GM23338 (cell line): Measurements from ENCODE around the gene EDEM2. TPM values are rescaled to one million over a fixed set of nuclear protein-coding genes. Genes with fewer than 3 reads are reported as not detected.
"Not testable (repeated sequence)": the region's sequence is repeated elsewhere in the genome, so short reads cannot be mapped to it uniquely, and the experiment has no call there.

Experiments used
- ATAC-seq: fragments of 200-7000 bp; cut with Tn5 transposase; 3 replicates; pipeline ENCODE4 v1.9.1; 2020
- DNase-seq: peaks from one replicate; pipeline ENCODE4 v3.0.0-alpha.2; 2015; ENCODE audit warnings: low spot score
- H2AFZ ChIP-seq: fragments of 200-600 bp; sonication (generic); 2 replicates; pipeline ENCODE4 v1.8.0; 2016; ENCODE audit warnings: antibody characterized with exemption, mild to moderate bottlenecking, moderate library complexity
- H3F3A ChIP-seq: fragments of 200-600 bp; sonication (generic); replicated peaks from 2 replicates; pipeline ENCODE4 v1.8.0; 2017; ENCODE audit warnings: antibody characterized with exemption, mixed run types, low read depth
- H3K27ac ChIP-seq: fragments of 200-600 bp; sonication (generic); 2 replicates; pipeline ENCODE4 v1.6.1; 2016; ENCODE audit warnings: low read depth
- H3K27me3 ChIP-seq: fragments of 200-600 bp; sonication (generic); 2 replicates; pipeline ENCODE4 v1.8.0; 2016; ENCODE audit warnings: mild to moderate bottlenecking, mixed run types, moderate library complexity; ENCODE audit not compliant: insufficient read depth
- H3K36me3 ChIP-seq: fragments of 200-600 bp; sonication (generic); 2 replicates; pipeline ENCODE4 v1.8.0; 2016; ENCODE audit warnings: mild to moderate bottlenecking; ENCODE audit not compliant: insufficient read depth
- H3K4me1 ChIP-seq: fragments of 200-600 bp; sonication (generic); 2 replicates; pipeline ENCODE4 v1.8.0; 2016; ENCODE audit warnings: mild to moderate bottlenecking, moderate library complexity; ENCODE audit not compliant: insufficient read depth
- H3K4me2 ChIP-seq: fragments of 200-600 bp; sonication (generic); 2 replicates; pipeline ENCODE4 v1.7.1; 2017; ENCODE audit warnings: mixed run types
- H3K4me3 ChIP-seq: fragments of 200-600 bp; sonication (generic); 2 replicates; pipeline ENCODE4 v1.6.1; 2016; ENCODE audit warnings: mixed run types
- H3K79me2 ChIP-seq: fragments of 200-600 bp; sonication (generic); replicated peaks from 2 replicates; pipeline ENCODE4 v1.8.0; 2017; ENCODE audit warnings: mild to moderate bottlenecking; ENCODE audit not compliant: insufficient read depth
- H3K9me2 ChIP-seq: fragments of 200-600 bp; sonication (generic); 2 replicates; pipeline ENCODE4 v1.8.0; 2017; ENCODE audit not compliant: insufficient read depth
- H4K20me1 ChIP-seq: fragments of 200-600 bp; sonication (generic); replicated peaks from 2 replicates; pipeline ENCODE4 v1.8.0; 2017; ENCODE audit warnings: mild to moderate bottlenecking; ENCODE audit not compliant: insufficient read depth
- H3K27ac Mint-ChIP-seq: 2 replicates; pipeline ENCODE4 v1.8.0; 2020; ENCODE audit warnings: inconsistent platforms, mild to moderate bottlenecking, moderate library complexity, mixed read lengths
- H3K27me3 Mint-ChIP-seq: 3 replicates; pipeline ENCODE4 v1.8.0; 2022; ENCODE audit warnings: low read depth, mild to moderate bottlenecking, moderate library complexity, mixed read lengths, inconsistent platforms; ENCODE audit not compliant: insufficient read depth, poor library complexity
- H3K36me3 Mint-ChIP-seq: 3 replicates; pipeline ENCODE4 v1.8.0; 2021; ENCODE audit warnings: low read depth, mild to moderate bottlenecking, inconsistent platforms, moderate library complexity, mixed read lengths
- H3K4me1 Mint-ChIP-seq: 3 replicates; pipeline ENCODE4 v1.8.0; 2020; ENCODE audit warnings: mild to moderate bottlenecking, inconsistent platforms, mixed read lengths
- H3K4me3 Mint-ChIP-seq: 3 replicates; pipeline ENCODE4 v1.8.0; 2021; ENCODE audit warnings: moderate library complexity, mild to moderate bottlenecking, inconsistent platforms, mixed read lengths
- H3K9me3 Mint-ChIP-seq: 3 replicates; pipeline ENCODE4 v1.8.0; 2020; ENCODE audit warnings: moderate library complexity, mild to moderate bottlenecking, inconsistent platforms, mixed read lengths
- CREB1 ChIP-seq: fragments of 250-450 bp; sonication (Bioruptor Pico); IDR thresholded peaks from 2 replicates; pipeline ENCODE4 v1.5.0; 2020; ENCODE audit warnings: low read depth, mild to moderate bottlenecking, moderate library complexity
- ETS1 ChIP-seq: IDR thresholded peaks from 2 replicates; pipeline ENCODE4 v1.6.1; 2016; ENCODE audit warnings: antibody characterized with exemption
- EZH2 ChIP-seq: fragments of 200-600 bp; sonication (generic); IDR thresholded peaks from one replicate; pipeline ENCODE4 v1.8.0; 2017; ENCODE audit warnings: antibody characterized with exemption, mild to moderate bottlenecking, low read depth; ENCODE audit not compliant: unreplicated experiment
- EZH2phosphoT487 ChIP-seq: fragments of 200-600 bp; sonication (generic); IDR thresholded peaks from one replicate; pipeline ENCODE4 v1.8.1; 2018; ENCODE audit warnings: antibody characterized with exemption; ENCODE audit not compliant: unreplicated experiment
- JUNB ChIP-seq: IDR thresholded peaks from one replicate; pipeline ENCODE4 v1.6.1; 2016; ENCODE audit warnings: antibody characterized with exemption; ENCODE audit not compliant: unreplicated experiment
- NANOG ChIP-seq: IDR thresholded peaks from 2 replicates; pipeline ENCODE4 v1.6.1; 2016; ENCODE audit warnings: antibody characterized with exemption, borderline replicate concordance
- REST ChIP-seq: IDR thresholded peaks from one replicate; pipeline ENCODE4 v1.6.1; 2018; ENCODE audit warnings: antibody characterized with exemption; ENCODE audit not compliant: unreplicated experiment
- STAT1 ChIP-seq: IDR thresholded peaks from one replicate; pipeline ENCODE4 v1.6.1; 2016; ENCODE audit warnings: antibody characterized with exemption; ENCODE audit not compliant: unreplicated experiment
- ZNF114 ChIP-seq: fragments of 250-450 bp; sonication (Bioruptor Pico); IDR thresholded peaks from 2 replicates; pipeline ENCODE4 v1.5.0; 2020; ENCODE audit warnings: mild to moderate bottlenecking, moderate library complexity
- ZNF331 ChIP-seq: fragments of 250-450 bp; sonication (Bioruptor Pico); IDR thresholded peaks from 2 replicates; pipeline ENCODE4 v1.5.0; 2020; ENCODE audit warnings: low read depth, mild to moderate bottlenecking, moderate library complexity
- polyA plus RNA-seq: library from polyadenylated mRNA; unstranded; fragments of >200 nt; fragmentation: Nextera tagmentation; extraction: Ambion mirVana; gene quantifications from 2 replicates; pipeline ENCODE4 v1.2.1, GENCODE V29; 2016
- total RNA-seq: library from RNA; depleted of rRNA; stranded (reverse); fragments of >200 nt; shearing (Covaris generic); gene quantifications from 2 replicates; pipeline ENCODE4 v1.2.3, GENCODE V29; 2014

The EDEM2 gene
- total and polyA plus RNA-seq, 2 experiments from 2014 or later, result 13.9 to 25.3 TPM

- not testable (repeated sequence) for H3K9me3 Mint-ChIP-seq, H3K27ac ChIP-seq, H3K27me3 Mint-ChIP-seq, H4K20me1 ChIP-seq, H3K4me3 Mint-ChIP-seq, H3K27ac Mint-ChIP-seq, ATAC-seq, H3K9me2 ChIP-seq, H3K27me3 ChIP-seq, DNase-seq, H3K36me3 ChIP-seq, H3K4me2 ChIP-seq, H3K36me3 Mint-ChIP-seq, H3F3A ChIP-seq, H2AFZ ChIP-seq, H3K79me2 ChIP-seq, H3K4me3 ChIP-seq
- peaks cover 19% of the 10 kb centered on the region; the same call in 1 of the 2 replicates for H3K4me1 ChIP-seq
- peaks cover 13% of the 10 kb centered on the region for H3K4me1 Mint-ChIP-seq
Observed at GRCh38 chr20:35164531-35164930, 17.4 kb upstream of the EDEM2 start.

GRCh38 chr20:35160341-35160740 lies 13.2 kb upstream of the EDEM2 start:
- not testable (repeated sequence) for H3K4me3 Mint-ChIP-seq, DNase-seq, H3K27me3 Mint-ChIP-seq, H3K79me2 ChIP-seq, H3K27ac Mint-ChIP-seq, H3K9me3 Mint-ChIP-seq, H3F3A ChIP-seq, H3K4me2 ChIP-seq, H2AFZ ChIP-seq, H3K4me1 ChIP-seq, H3K4me3 ChIP-seq, H3K27ac ChIP-seq, H3K36me3 ChIP-seq, H3K9me2 ChIP-seq, H4K20me1 ChIP-seq, H3K27me3 ChIP-seq, H3K36me3 Mint-ChIP-seq, H3K4me1 Mint-ChIP-seq, ATAC-seq

- Histone ChIP-seq H3K4me1 (no peaks in the 10 kb centered on the region), H3K27ac (no peak overlapping the region), H3K79me2 (no peaks in the 10 kb centered on the region), H3K4me2 (no peak overlapping the region), H3F3A (no peaks in the 10 kb centered on the region), H3K27me3 (no peaks in the 10 kb centered on the region), H2AFZ (no peak overlapping the region), H3K4me3 (no peak overlapping the region), H4K20me1 (no peaks in the 10 kb centered on the region), H3K36me3 (no peaks in the 10 kb centered on the region), H3K9me2 (no peaks in the 10 kb centered on the region)
- ATAC-seq (no peak), DNase-seq (no peak)
- Mint-ChIP-seq H3K27me3 (no peaks in the 10 kb centered on the region), H3K36me3 (no peaks in the 10 kb centered on the region; the same call in 2 of the 3 replicates), H3K9me3 (peaks cover 11% of the 10 kb centered on the region; the same call in 2 of the 3 replicates), H3K4me3 (no peak overlapping the region), H3K4me1 (no peaks in the 10 kb centered on the region), H3K27ac (no peak overlapping the region)
- TF ChIP-seq NANOG (no peak), ZNF331 (no peak), JUNB (no peak), EZH2phosphoT487 (no peak), CREB1 (no peak), ZNF114 (CRISPR knock-in tag) (no peak), ETS1 (no peak), STAT1 (no peak), REST (no peak), EZH2 (no peak)
Observed at GRCh38 chr20:35156978-35157377, 9.8 kb upstream of the EDEM2 start.
